Thymus (tissue), 11 donors: ENCODE measurements around the gene LTBP1. TPM values are rescaled to one million over a fixed set of nuclear protein-coding genes. Genes with fewer than 3 reads are reported as not detected.

Experiments
- DNase-seq, 9 donors: peaks; one replicate each; pipeline ENCODE4 v3.0.0-alpha.2; 2013; ENCODE audit warnings: low spot score in 9 of 9, low read depth in 6 of 9, missing footprints in 1 of 9
- H3K27ac ChIP-seq, 2 donors: one replicate each; pipeline ENCODE4 v1.5.1; 2013; ENCODE audit warnings: control low read depth in 1 of 2, low read depth in 1 of 2, low read length in 1 of 2, mild to moderate bottlenecking in 1 of 2, moderate library complexity in 1 of 2
- H3K27me3 ChIP-seq, 2 donors: one replicate each; pipeline ENCODE4 v1.5.1; 2013; ENCODE audit warnings: low read length in 1 of 2; ENCODE audit not compliant: control insufficient read depth in 2 of 2, insufficient read depth in 1 of 2
- H3K36me3 ChIP-seq, 2 donors: one replicate each; pipeline ENCODE4 v1.5.1; 2013; ENCODE audit warnings: low read length in 1 of 2, mild to moderate bottlenecking in 1 of 2, moderate library complexity in 1 of 2; ENCODE audit not compliant: control insufficient read depth in 2 of 2, insufficient read depth in 2 of 2
- H3K4me1 ChIP-seq, 2 donors: one replicate each; pipeline ENCODE4 v1.5.1; 2013; ENCODE audit warnings: low read length in 2 of 2; ENCODE audit not compliant: control insufficient read depth in 2 of 2, insufficient read depth in 2 of 2
- H3K4me3 ChIP-seq, 2 donors: one replicate each; pipeline ENCODE4 v1.5.1; 2013; ENCODE audit warnings: low read length in 2 of 2, control low read depth in 1 of 2, mild to moderate bottlenecking in 1 of 2
- H3K9me3 ChIP-seq, 2 donors: one replicate each; pipeline ENCODE4 v1.5.1; 2013; ENCODE audit warnings: low read length in 1 of 2, mild to moderate bottlenecking in 1 of 2; ENCODE audit not compliant: control insufficient read depth in 2 of 2, insufficient read depth in 1 of 2
- WGBS: extraction: QIAGEN DNeasy Blood & Tissue Kit; methylation state at CpG from one replicate; pipeline ENCODE4 v1.1.7; 2013; 5-methylcytosine and 5-hydroxymethylcytosine counted together
- polyA plus RNA-seq: library from polyadenylated mRNA; stranded (reverse); fragments of 200-250 nt; gene quantifications from one replicate; pipeline ENCODE4 v1.2.3, GENCODE V29; 2013
- total RNA-seq: library from RNA; stranded (reverse); fragments of 120-200 nt; gene quantifications from one replicate; pipeline ENCODE4 v1.2.4, GENCODE V29; 2013
- donor health status: healthy.

LTBP1 gene
- total and polyA plus RNA-seq, 2 donors: 13.3 to 17.7 TPM

DNA sequence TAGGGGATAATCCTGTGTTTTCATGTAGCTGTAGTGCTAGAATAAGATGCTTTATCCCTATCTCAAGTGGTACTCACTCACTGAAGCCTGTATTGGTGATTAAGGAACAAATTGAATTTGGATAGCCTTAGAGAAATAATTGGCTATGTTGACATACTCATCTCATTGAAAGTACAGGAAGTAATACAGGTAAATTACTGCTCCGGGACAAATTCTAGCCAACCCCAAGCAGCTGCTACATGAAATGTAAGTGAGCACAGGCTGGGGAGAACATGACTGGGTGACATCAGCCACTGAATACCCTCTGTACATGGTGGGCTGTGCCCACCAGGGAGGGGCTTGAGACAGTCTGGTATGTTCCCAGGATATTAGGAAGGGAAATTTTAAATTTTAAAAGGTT, 341.3 kb downstream of the LTBP1 start:
- no peak for DNase-seq
- WGBS: 91% methylated on average over 1 of the region's 1 CpG
- Histone ChIP-seq H3K27ac (no peak overlapping the region), H3K4me1 (no peaks in the 10 kb centered on the region), H3K4me3 (no peak overlapping the region), H3K36me3 (no peaks in the 10 kb centered on the region), H3K9me3 (no peaks in the 10 kb centered on the region), H3K27me3 (no peaks in the 10 kb centered on the region)

DNA sequence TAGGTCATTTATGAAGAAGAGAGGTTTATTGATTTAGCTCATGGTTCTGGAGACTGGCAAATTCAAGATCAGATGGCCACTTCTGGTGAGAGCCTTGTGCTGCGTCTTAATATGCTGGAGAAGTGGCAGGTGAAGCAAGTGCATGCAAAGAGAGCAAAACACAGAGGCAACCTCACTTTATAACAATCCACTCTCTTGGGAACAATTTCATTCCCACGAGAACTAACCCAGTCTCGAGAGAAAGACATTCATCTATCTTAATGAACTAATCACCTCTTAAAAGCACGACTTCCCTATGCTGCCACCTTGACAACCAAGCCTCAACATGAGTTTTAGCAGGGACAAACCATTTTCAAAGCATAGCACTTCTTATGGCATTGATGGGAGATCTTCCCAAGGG, 343.2 kb downstream of the LTBP1 start:
- 97% methylated on average over 4 of the region's 4 CpGs for WGBS
- H3K9me3 ChIP-seq: no peaks in the 10 kb centered on the region
- H3K36me3 ChIP-seq: no peaks in the 10 kb centered on the region
- no peaks in the 10 kb centered on the region for H3K27me3 ChIP-seq
- H3K27ac ChIP-seq: no peak overlapping the region
- DNase-seq: no peak
- H3K4me1 ChIP-seq: no peaks in the 10 kb centered on the region
- H3K4me3 ChIP-seq: no peak overlapping the region

DNA sequence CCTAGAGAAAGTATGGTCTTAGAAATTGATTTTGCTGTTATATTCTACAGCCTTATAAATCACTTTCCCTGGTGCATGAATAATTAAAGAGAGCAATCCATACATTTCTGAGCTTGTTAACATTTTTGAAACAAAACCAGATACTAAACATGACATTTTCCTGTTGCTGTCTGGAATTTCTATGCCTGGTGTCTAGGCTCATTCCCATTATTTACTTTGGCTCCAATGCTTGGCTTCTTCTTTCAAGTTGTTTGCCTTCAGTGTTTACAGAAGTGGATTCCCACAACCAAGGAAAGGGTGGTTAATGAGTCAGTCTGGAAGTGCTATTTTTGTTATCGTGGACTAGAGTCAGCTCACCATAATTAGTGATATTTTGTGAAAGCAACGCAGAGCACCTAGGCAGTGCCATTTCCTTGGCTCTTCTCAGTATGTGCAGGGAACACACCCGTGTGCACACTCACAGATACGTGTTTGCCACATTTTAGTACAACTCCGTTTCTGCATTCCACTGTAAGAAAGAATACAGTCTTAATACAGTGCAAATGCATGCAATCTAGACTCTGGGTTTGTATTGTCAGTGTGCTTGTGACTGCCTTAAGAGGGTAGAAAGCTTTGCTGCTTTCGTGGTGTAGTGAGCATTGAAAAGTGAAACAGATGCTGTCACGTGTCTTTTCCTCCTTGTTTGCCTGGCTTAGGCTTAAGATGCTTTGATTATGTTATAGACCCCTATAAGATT, 344.7 kb downstream of the LTBP1 start:
- Histone ChIP-seq H3K27ac (no peak overlapping the region), H3K36me3 (no peaks in the 10 kb centered on the region), H3K9me3 (no peaks in the 10 kb centered on the region), H3K27me3 (no peaks in the 10 kb centered on the region), H3K4me3 (no peak overlapping the region), H3K4me1 (no peaks in the 10 kb centered on the region)
- DNase-seq: no peak
- 93% methylated on average over 7 of the region's 7 CpGs for WGBS

- Histone ChIP-seq H3K36me3 (no peaks in the 10 kb centered on the region), H3K9me3 (no peaks in the 10 kb centered on the region), H3K27me3 (no peaks in the 10 kb centered on the region), H3K4me3 (no peak overlapping the region), H3K27ac (no peak overlapping the region), H3K4me1 (no peaks in the 10 kb centered on the region)
- DNase-seq: no peak
- whole genome bisulfite sequencing: 95% methylated on average over 2 of the region's 2 CpGs
Observed at GRCh38 chr2:33292063-33292462, 345.3 kb downstream of the LTBP1 start.

DNA sequence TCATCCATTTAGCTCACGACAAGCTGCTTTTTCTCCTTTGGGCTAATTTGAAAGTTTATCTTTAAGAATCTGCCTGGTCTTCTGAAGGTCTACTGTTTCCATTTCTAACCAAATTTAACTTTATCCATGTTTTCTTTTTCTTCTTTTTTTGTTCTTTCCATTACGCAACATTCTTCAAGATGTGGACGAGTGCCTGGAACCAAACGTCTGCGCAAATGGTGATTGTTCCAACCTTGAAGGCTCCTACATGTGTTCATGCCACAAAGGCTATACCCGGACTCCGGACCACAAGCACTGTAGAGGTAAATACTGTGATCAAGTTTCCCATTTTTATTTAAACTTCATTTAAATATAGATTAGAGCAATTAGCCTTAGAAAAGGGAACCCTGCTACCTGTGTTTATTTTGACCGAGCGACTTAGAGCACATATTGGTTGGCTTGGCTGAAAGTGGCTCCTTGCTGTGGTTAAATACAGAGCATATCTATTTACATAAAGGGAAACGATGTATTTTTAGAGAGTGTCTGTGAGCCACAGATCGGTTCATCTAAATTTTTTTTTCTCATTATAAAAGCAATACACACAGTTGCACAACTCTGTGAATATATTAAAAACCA, 346.3 kb downstream of the LTBP1 start:
- no peaks in the 10 kb centered on the region for H3K36me3 ChIP-seq
- 91% methylated on average over 11 of the region's 11 CpGs for WGBS
- DNase-seq: no peak
- H3K9me3 ChIP-seq: no peaks in the 10 kb centered on the region
- no peaks in the 10 kb centered on the region for H3K4me1 ChIP-seq
- H3K4me3 ChIP-seq: no peak overlapping the region
- H3K27me3 ChIP-seq: no peaks in the 10 kb centered on the region
- no peak overlapping the region for H3K27ac ChIP-seq

- WGBS: 94% methylated on average over 3 of the region's 3 CpGs
- DNase-seq: no peak
Observed at GRCh38 chr2:33298233-33298632, 351.5 kb downstream of the LTBP1 start.

DNA sequence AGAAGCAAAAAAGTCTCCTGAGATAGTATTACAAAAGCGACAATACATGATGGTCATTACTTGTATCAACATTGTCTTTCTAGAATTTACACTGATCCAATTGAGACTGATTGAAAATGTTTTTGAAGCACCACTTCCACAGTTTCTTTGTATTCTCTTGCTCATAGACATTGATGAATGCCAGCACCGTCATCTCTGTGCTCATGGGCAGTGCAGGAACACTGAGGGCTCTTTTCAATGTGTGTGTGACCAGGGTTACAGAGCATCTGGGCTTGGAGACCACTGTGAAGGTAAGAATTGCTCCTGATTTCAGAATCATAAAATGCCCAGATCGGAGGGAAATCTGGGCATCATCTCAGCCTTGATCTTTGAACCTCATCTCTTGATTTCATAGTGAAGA, 354.6 kb downstream of the LTBP1 start:
- DNase-seq: no peak
- H3K36me3 ChIP-seq: no peaks in the 10 kb centered on the region
- H3K9me3 ChIP-seq: no peaks in the 10 kb centered on the region
- H3K27ac ChIP-seq: no peak overlapping the region
- WGBS: 95% methylated on average over 3 of the region's 3 CpGs
- H3K4me3 ChIP-seq: no peak overlapping the region
- no peaks in the 10 kb centered on the region for H3K4me1 ChIP-seq
- no peaks in the 10 kb centered on the region for H3K27me3 ChIP-seq

More at GRCh38 chr2:33298233-33298632, 351.5 kb downstream of the LTBP1 start:
- Histone ChIP-seq H3K9me3 (no peaks in the 10 kb centered on the region), H3K4me3 (no peak overlapping the region), H3K27me3 (no peaks in the 10 kb centered on the region), H3K36me3 (no peaks in the 10 kb centered on the region), H3K4me1 (no peaks in the 10 kb centered on the region), H3K27ac (no peak overlapping the region)

- Histone ChIP-seq H3K9me3 (no peaks in the 10 kb centered on the region), H3K4me1 (no peaks in the 10 kb centered on the region), H3K4me3 (no peak overlapping the region), H3K27ac (no peak overlapping the region), H3K27me3 (no peaks in the 10 kb centered on the region), H3K36me3 (no peaks in the 10 kb centered on the region)
- WGBS: 92% methylated on average over 2 of the region's 2 CpGs
- no peak for DNase-seq
Observed at GRCh38 chr2:33302348-33302747, 355.6 kb downstream of the LTBP1 start.

DNA sequence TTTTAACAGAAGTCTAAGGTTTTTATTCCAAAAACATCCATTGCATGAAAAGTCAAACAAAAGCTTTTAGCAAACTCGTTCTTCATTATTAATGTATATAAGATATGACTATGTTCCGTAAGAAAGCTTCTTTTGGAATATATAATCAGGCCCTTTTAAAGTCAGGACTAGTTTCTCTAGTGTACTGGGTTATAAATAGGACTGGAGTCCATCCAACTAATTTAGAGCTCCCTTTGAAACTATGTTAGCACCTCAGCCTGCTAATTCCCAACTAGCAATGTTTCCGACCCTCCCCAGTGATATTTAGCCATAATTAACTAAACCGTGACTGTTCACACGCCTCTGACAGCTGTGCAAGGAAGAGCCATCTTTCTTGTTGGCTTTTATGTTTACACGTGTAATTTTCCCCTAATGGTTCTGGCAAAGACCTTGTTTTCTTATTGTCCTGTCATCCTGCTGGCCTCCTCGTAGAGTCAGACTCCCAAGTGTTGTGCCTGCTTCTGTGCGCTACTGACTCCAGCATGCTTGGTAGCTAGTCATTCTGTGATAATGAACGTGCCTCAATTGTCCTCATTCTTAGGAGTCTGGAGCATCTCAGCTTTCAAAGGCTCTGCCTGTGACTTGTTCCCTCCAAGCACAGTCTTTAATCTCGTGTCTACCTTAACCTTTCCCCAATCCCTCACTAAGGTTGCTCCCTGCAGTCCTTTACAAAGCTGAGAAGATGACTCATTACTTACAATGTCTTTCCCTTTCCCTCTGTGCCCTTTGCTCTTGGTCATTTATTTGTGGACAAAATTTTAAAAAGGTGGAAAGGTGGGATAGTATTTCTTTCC, 357.5 kb downstream of the LTBP1 start:
- no peak for DNase-seq
- no peaks in the 10 kb centered on the region for H3K27me3 ChIP-seq
- H3K36me3 ChIP-seq: no peaks in the 10 kb centered on the region
- H3K9me3 ChIP-seq: no peaks in the 10 kb centered on the region
- no peak overlapping the region for H3K4me3 ChIP-seq
- no peaks in the 10 kb centered on the region for H3K4me1 ChIP-seq
- H3K27ac ChIP-seq: no peak overlapping the region
- 86% methylated on average over 10 of the region's 10 CpGs for WGBS
